HCT116 (cell line): ENCODE results near the gene NSMCE1.

Experiments used
- POLR2A ChIP-seq: IDR thresholded peaks from 2 replicates; pipeline ENCODE4 v1.7.0; 2011; ENCODE audit warnings: borderline replicate concordance; ENCODE audit not compliant: insufficient read depth, insufficient read length; ENCODE audit errors: extremely low read depth
- SRF ChIP-seq: IDR thresholded peaks from 2 replicates; pipeline ENCODE4 v1.6.1; 2012; ENCODE audit warnings: low read depth
- TCF7L2 ChIP-seq: IDR thresholded peaks from 2 replicates; pipeline ENCODE4 v1.7.0; 2011; ENCODE audit warnings: borderline replicate concordance, inconsistent platforms; ENCODE audit not compliant: insufficient read depth, insufficient read length; ENCODE audit errors: extremely low read depth
- TF ChIP-seq, protein P1 (sequence below), 3 experiments: fragments of 200-600 bp in 1 of 3; sonication (generic) in 1 of 3; IDR thresholded peaks in 2 of 3; conservative IDR thresholded peaks in 1 of 3; 2 replicates each; pipeline ENCODE4 v1.5.1; 2012 to 2017; ENCODE audit warnings: low read depth in 2 of 3, low read length in 2 of 3, antibody characterized with exemption in 1 of 3, borderline replicate concordance in 1 of 3, control low read depth in 1 of 3, mild to moderate bottlenecking in 1 of 3, mixed read lengths in 1 of 3, mixed run types in 1 of 3, moderate library complexity in 1 of 3; ENCODE audit not compliant: insufficient read depth in 1 of 3

DNA sequence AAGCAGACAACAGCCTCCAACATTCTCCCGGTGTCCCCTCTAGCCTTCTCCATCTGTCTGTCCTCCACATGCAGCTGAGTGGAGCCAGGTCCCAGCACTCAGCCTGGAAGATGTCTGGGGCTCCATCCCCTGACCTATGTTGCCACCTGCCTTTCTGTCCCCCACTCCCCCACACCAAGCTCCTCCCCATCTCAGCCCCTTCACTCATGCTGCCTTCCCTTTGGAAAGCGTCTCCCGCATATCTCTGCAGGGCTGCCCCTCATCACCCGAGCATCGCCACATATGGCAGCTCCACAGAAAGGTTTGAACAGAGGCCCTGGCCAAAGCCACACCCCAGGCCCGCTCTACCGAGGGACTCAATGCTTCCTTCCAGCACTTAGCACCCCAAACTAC, 24.2 kb downstream of the NSMCE1 start:
- TF ChIP-seq, protein P1, sequence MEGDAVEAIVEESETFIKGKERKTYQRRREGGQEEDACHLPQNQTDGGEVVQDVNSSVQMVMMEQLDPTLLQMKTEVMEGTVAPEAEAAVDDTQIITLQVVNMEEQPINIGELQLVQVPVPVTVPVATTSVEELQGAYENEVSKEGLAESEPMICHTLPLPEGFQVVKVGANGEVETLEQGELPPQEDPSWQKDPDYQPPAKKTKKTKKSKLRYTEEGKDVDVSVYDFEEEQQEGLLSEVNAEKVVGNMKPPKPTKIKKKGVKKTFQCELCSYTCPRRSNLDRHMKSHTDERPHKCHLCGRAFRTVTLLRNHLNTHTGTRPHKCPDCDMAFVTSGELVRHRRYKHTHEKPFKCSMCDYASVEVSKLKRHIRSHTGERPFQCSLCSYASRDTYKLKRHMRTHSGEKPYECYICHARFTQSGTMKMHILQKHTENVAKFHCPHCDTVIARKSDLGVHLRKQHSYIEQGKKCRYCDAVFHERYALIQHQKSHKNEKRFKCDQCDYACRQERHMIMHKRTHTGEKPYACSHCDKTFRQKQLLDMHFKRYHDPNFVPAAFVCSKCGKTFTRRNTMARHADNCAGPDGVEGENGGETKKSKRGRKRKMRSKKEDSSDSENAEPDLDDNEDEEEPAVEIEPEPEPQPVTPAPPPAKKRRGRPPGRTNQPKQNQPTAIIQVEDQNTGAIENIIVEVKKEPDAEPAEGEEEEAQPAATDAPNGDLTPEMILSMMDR (IDR thresholded peaks at IDR 0.05 in 2 of 3, conservative IDR thresholded peaks at IDR 0.05 in 1 of 3; ENCODE audit: borderline replicate concordance in 1 of 3, insufficient read depth in 1 of 3, low read depth in 2 of 3, low read length in 2 of 3): no peak
- TF ChIP-seq SRF (no peak), TCF7L2 (no peak), POLR2A (no peak)
